Measurements from ENCODE around the gene ACSL1.
"Not testable (repeated sequence)": the region's sequence is repeated elsewhere in the genome, so short reads cannot be mapped to it uniquely, and the experiment has no call there.

ACSL1 gene

DNA sequence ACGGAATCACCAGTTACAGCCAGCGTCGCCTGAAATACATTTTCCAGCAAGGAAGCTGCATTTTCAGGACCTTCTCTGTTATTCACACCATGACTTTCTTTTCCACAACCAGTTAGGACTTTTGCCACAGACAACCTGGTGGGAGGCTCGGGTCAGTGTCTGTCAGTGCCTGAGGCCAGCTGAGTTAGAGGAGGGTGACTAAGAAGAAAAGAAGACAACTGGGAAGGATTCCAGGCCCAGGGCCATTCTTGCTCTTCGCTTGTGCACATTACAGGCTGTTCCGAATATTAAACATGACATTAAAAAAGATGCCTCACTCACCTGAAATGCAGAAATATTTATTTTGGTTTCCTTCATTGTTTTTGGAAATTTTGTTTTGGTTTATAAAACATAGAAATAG lies 70.5 kb downstream of the ACSL1 start:
- DNase-seq (ENCODE audit: low read depth, low spot score) = no peak

DNA sequence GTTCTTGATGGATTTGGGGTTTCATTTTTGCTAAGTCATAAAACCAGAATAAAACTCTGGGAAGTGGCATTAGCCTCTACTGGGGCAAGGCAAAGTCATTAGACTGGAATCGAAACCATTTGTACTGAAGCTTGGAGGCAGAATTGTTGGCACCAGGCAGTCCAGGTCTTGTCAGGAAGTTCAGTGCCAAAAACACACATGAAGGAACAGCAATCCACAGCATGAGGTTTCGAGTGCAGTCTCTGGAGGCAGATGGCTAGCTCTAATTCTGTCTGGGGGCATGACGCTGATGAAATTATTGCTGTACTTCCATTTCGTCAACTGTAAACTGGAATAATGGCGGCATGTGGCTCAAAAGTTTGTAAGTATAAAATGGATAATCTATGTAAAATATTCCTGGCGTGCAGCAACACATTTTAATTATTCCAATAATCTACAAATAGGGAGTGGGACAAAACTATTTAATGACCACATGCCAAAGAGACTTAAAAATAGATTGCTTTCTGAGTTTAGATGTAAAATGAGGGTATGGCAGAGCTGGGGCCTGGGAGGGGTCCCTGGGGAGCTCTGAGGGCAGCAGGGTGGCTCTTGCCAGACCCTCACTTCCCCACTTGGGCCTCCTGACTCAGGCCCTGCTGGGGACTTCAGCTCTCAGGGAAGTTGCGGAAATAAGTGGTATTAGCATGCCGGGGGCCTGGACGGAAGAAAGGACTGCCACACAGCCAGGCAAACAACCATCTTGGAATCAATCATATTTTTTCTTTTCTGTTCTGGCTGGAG lies 73.1 kb downstream of the ACSL1 start:
- DNase-seq (ENCODE audit: low read depth, low spot score) = no peak

DNA sequence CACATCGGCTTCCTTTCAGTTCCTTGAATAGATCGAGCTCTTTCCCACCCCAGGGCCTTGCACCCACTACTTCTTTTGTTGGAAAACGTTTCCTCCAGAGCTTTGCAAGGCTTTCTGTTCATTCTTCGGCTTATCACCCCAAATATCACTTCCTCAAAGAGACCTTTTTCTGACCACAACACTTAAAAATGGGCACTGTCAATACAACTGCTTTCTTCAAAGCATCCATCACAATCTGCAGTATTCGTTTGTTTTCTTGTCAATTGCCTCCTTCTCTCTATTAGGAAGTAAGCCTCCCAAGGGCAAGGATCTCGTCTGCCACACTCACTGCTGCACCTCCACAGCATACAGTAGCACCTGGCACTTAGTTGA lies 74.2 kb downstream of the ACSL1 start:
- DNase-seq (ENCODE audit: low read depth, low spot score) = no peak

DNA sequence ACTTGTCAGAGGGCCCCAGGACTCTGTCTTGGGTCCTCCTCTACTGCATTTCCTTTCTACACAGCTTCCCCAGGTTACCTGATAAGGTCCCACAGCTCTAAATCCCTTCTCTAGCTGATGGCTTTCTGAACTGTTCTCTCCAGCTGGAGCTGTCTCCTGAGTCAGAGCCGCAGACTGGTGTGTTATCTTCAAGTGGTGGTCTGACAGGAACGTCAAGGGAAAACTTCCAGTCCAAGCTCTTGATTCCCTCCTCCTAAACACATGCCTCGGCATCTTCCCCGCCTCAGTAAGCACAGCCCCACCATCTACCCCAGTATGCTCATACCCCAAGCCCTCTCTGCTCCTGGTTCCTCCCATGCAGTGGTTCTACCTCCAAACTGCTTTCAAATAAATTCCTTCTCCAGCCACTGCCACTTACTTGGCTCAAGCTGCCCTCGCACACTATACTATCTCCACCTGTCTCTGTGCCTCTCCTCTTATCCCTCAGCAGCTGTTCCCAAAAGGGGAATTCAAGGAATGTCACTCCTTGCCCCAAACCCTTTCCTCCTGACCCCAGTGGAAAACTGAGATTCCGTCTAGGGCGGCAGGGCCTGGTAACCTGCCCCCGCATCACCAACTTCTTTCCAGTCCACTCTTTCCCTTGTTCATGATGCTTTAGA lies 74.7 kb downstream of the ACSL1 start:
- no peak for DNase-seq (ENCODE audit: low read depth, low spot score)

DNA sequence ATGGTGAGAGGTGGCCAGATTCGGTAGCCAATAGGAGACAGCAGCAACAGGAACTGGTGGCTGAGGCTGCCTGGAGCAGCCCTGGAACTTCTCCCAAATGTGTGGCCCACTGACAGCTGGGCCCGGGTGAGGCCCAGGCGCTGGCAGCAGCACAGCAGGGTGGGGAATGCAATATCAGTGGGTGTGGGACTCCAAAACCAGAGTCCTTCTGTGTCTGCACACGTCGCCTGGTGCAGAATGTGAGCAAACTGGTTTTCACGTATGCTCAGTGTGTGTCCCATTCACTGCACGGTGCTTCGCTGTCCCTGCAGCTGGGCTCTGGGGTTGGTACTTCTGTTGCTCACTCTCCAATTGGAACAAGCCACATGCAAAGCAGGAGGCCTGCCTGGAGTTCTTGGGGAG lies 77.5 kb downstream of the ACSL1 start:
- DNase-seq (ENCODE audit: low read depth, low spot score) = no peak

DNA sequence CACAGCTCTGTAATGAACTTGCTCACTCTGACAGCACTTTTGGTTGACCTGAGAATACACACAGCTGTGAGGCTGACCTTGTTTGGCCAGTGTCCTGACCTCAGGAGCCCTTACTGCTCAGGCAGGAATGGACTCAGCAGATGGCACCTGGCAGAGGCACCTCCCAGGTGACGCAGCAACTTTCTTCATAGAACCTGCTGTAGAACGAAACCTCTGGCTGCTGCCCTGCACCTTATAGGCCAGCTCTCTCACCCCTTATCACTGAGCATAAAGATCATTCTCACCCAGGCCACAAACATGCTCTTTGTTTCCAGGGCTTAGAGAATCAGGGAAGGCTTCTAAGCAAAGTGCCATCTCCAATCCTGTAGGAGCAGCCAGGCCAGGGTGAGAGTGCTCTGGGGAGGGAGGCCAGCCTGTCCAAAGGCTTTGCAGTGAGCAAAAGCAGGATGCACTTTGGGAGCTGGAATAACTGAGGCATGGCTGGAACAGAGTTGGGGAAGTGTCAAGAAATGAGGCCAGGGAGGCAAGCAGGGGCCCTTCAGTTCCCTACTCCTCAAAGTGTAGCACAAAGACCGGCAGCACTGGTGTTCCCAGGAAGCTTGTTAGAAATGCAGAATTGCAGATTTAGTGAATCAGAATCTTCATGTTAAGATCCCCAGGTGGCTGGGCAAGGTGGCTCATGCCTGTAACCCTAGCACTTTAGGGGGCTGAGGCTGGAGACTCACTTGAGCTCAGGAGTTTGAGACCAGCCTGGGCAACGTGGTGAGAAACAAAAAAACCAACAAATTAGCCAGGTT lies 78.5 kb downstream of the ACSL1 start:
- no peak for DNase-seq (ENCODE audit: low read depth, low spot score)

DNA sequence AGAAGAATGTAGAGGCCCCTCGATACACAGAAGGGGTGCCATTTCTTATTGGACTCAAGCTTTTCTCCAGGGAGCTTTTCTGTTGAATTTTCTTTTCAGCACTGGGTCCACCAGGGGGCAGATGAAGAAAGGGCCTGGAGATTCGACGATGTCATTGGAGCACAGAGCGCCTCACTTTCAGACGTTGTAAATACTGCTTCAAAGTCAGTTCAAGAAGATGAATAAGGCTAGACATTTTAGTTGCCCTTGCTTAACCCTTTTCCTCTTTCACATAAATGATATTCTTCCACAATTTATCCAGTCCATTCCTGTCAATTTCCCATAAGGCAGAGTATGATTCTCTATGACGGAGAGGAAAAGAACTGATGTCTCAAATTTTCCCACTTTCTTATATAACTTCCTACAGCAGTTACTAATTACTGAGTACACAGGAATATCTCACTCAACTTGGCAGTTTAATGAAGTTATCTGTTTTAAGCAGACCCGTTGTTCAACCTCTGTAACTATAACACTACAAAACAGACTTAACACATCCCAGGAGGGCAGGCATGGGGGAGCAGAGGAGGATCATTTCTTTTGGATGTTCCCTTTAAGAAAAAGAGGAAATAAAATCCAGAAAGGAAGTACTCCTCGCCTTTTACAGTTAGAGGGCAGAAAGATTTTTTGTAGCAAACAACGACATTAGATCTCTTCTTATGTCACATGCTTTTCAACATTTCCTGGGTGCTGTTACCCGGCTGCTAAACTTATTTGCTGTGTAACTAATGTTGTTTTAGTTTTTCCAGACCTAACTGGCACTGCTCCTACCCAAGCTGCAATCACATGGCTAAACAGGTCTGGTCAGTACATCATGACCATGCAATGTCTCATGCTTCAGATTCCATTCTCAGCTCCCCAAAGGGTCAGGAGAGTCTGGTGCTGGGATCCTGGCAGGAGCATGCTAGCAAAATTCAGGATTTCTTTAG lies 79.7 kb downstream of the ACSL1 start:
- DNase-seq (ENCODE audit: low read depth, low spot score) = peak; percentile 56

DNA sequence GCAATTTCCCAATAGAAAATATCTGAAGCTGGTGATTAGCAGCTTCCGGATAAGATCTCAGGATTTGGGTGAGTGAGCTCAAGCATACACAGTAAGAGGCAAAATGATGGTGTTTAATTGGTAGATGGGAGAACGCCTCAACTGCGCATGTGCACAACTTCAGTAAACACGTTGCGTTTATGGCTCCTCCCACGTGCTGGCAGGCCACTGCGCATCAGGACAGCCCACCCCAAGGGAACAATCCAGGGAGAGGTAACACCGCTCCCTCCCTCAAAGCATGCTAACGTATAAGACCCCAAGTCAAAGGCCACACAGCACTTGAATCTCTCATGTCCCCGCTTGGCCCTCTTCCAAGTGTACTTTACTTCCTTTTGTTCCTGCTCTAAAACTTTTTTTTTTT lies 81.5 kb downstream of the ACSL1 start:
- no peak for DNase-seq (ENCODE audit: low read depth, low spot score)

DNA sequence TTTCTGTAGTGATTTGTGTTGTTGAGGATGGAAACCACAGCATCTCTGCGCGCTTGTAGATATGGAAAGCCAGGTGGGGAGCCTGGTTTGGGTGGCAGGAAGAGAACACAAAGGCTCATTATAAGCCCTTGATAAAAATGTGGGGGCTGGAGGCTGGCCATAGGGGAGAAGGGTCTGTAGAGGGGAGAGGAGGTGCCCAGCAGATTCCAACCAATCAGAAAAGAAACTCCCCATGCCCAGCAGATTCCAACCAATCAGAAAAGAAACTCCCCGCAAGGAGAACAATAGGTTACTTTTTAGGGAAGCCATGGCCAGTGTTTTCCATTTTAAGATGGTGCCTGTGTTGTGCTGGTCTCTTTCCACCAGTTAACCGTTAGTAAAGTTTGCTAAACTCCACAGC lies 82.1 kb downstream of the ACSL1 start:
- no peak for DNase-seq (ENCODE audit: low read depth, low spot score)

DNA sequence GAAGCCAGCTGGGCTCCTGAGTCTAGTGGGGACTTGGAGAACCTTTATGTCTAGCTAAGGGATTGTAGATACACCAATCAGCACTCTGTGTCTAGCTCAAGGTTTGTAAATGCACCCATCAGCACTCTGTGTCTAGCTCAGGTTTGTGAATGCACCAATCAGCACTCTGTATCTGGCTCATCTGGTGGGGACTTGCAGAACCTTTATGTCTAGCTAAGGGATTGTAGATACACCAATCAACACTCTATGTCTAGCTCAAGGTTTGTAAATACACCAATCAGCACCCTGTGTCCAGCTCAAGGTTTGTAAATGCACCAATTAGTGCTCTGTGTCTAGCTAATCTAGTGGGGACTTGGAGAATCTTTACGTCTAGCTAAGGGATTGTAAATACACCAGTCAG lies 84.1 kb downstream of the ACSL1 start:
- DNase-seq (ENCODE audit: low read depth, low spot score) = not testable (repeated sequence)

DNA sequence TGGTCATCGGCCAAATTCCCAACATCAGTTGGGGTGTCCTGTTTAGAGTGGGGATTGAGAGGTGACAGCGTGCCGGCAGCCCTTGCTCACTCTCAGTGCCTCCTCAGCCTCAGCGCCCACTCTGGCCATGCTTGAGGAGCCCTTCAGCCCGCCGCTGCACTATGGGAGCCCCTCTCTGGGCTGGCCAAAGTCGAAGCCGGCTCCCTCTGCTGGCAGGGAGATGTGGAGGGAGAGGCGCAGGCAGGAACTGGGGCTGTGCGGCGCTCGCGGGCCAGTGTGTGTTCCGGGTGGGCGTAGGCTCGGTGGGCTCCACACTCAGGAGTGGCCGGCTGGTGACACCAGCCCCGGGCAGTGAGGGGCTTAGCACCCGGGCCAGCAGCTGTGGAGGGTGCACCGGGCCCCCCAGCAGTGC lies 84.8 kb downstream of the ACSL1 start:
- DNase-seq (ENCODE audit: low read depth, low spot score) = no peak

DNA sequence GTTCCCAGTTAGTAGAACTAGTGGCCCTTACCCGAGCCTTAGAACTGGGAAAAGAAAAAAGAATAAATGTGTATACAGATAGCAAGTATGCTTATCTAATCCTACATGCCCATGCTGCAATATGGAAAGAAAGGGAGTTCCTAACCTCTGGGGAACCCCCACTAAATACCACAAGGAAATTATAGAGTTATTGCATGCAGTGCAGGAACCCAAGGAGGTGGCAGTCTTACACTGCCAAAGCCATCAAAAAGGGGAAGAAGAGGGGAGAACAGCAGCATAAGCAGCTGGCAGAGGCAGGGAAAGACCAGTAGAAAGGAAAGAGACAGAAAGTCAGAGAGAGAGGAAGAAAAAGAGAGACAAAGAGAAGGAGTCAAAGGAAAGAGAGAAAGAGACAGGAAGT lies 86.2 kb downstream of the ACSL1 start:
- not testable (repeated sequence) for DNase-seq (ENCODE audit: low read depth, low spot score)

DNA sequence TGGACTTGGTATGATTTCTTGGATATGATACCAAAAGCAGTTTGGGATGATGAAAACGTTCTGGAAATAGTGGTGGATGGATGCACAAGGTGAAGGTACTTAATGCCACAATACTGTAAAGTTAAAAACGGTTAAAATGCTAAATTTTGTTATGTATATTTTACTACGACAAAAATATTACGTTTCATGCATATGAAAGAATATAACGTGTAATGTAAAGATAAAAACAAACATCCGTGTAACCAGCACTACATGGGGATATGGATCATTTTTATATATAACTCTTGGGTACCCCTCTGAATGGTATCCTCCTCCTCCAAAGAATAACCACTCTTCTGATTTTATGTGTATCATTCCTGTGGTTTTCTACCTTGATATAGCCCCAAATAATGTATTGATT lies 91.0 kb downstream of the ACSL1 start:
- no peak for DNase-seq (ENCODE audit: low read depth, low spot score)

DNA sequence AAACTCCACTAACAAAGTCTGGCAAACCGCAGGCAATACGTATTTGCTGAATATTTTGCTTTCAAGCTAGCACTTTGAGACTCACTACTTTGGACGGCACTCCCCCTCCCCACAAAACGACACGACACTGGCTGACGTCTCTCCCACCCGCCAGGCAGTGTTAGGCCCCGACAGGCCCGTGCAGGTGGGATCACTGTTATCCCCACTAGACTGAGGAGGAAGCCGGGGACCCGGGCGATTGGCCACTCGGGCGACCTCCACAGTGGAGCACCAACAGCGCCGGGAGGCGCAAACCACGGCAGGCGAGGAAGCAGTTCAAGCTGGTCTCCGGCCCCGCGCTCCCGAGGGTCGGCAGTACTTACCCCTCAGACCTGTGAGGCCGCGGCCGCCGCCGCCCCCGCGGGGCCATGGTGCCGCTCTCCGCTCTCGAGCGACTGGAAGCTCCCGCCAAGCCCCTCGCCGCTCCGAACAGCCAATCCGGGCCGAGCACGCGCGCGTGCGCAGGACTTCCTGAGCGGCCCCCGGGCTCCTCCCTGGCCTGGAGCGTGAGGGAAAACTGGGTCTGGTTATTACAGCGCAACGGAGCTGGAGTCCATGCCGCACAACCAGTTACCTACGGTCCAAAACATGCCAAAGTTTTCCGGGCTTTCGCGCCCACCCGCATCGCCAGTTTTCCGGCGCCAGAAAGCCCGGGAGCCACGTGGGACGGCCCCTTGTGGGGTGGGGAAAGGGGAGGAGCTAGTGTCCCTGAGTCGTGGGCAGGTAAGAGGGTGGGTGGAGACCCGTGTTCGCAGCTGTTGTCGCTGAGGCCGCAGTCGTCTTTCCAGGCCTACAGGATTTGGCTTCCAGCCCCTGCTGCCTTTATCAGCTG lies 91.9 kb downstream of the ACSL1 start, which contains the start of gene CENPU:
CENPU (minus strand) TSS at position 443 of the 871 bp plus-strand sequence; CDS start at position 409, 34 bp downstream.
- peak; percentile 93 for DNase-seq (ENCODE audit: low read depth, low spot score)

DNA sequence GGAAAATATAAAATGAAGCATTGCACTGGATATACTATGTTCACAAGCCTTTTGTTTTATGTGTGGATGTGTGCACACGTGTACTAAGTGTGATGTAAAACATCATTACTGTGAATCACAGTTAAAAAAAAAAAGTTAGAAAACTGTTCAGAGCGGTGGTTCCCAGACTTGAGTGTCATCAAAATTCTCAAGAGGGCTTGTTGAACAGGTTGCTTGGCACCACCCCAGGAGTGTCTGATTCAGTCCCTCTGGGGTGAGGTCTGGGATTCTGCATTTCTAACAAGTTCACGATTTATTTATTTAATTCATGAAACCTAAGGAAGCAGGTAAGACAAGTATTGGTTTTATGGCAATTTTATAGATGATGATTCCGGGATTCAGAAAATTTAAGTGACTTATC lies 93.6 kb downstream of the ACSL1 start:
- no peak for DNase-seq (ENCODE audit: low read depth, low spot score)

DNA sequence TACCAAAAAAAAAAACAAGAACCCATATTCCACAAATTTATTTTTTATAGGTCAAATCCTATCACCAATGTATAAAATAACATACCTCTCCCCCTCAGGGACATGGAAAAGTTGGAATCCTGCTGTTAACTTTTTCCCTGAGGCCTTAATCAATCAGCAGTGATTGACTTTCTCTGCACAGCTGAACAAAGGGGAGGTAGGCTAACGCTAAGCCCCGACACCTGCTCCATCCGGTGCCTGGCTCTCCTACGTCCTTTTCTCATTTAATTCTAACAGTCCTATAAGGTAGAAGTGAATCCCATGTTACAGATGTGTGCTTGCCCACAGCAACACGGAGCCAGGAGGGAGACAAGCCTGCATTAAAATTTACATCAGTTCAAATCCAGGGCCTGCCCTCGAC lies 94.7 kb downstream of the ACSL1 start:
- DNase-seq (ENCODE audit: low read depth, low spot score) = no peak

DNA sequence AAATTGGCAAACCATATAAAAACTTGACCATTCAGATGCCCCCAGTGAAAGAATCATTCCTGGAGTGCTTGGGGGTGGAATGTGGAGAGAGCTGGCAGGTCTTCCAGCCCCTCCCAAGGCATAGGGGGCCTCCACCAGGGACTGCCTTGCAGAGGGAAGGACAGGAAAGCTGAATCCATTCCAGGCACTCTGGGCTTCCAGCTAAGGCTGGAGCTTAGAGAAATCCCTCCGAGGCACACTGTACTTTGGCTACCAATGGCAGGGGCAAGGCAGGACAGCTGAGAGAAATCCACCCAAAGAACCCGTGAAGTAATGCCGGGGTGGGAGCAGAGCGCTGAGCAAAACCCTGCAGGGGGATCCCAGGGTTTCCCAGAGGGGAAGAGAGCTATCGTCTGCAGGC lies 95.8 kb downstream of the ACSL1 start:
- no peak for DNase-seq (ENCODE audit: low read depth, low spot score)

DNA sequence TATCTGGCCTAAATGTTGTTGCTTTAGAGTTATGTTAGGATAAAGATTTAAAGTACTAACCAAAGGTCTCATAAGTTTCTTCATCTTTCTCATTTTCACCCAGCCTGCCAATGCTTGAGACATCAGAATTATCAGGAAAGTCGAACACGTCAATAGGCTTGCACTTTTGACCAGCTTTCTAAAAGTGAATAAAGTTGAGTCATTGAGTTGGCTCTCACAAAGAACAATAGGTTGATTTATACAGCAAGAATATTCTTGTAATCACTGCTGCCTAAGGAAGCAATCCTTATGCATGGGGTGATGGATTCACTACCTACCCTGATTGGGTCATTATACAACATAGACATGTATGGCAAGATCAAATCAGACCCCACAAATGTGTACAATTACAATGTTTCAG lies 96.9 kb downstream of the ACSL1 start:
- DNase-seq (ENCODE audit: low read depth, low spot score) = no peak

DNA sequence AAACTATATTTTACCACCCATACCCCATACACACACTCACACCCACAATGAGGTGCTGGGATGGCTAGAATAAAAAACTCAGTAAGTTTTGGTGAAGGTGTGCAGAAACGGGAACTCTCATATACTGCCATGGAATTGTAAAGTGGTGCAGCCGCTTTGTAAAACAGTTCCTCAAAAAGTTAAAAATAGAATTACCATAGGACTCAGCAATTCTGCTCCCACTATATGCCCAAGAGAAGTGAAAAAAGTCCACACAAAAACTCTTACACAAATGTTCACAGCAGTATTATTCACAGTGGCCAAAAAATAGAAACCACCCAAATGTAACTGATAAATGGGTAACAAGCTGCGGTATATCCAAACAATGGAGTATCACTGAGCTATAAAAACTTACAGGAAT lies 98.3 kb downstream of the ACSL1 start:
- DNase-seq (ENCODE audit: low read depth, low spot score) = no peak

DNA sequence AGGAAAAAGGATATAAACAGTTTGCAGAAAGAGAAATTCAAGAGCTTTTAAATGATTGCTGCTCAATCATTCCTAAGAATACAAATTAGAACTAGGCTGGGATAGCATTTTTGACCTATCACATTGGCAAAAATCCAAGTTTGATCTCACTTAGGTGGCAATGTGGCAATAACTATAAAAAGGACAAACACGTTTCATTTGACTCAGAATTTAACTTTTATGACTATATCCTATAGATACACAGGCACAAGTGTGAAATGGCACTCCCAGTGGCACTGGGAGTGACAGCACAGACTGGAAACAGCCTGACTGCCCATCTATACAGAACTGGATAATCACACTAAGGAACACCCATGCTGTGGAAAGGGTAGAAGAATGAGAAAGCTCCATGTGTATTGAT lies 103.0 kb downstream of the ACSL1 start:
- DNase-seq (ENCODE audit: low read depth, low spot score) = no peak

Measured in activated naive CD8-positive, alpha-beta T cell treated with anti-CD3 and anti-CD28 coated beads, Interleukin-2, amount 50 U/mL, for 16 hours (primary cell).